Stomach (tissue), 4 donors: ENCODE data around the gene UPF1.

Experiments
- POLR2A ChIP-seq, 4 donors: fragments of 450-650 bp; IDR thresholded peaks; one replicate each; pipeline ENCODE4 v1.6.1; 2016; ENCODE audit warnings: antibody characterized with exemption in 4 of 4, control low read depth in 2 of 4, mild to moderate bottlenecking in 1 of 4, moderate library complexity in 1 of 4
- TF ChIP-seq, protein P1 (sequence below), 7 experiments: fragments of 450-650 bp in 4 of 7; fragments of 200-600 bp in 3 of 7; sonication (generic) in 3 of 7; IDR thresholded peaks; one replicate each; pipeline ENCODE4 v1.5.1; 2016 to 2019; ENCODE audit warnings: antibody characterized with exemption in 7 of 7, control low read depth in 2 of 7, mild to moderate bottlenecking in 1 of 7

- TF ChIP-seq, protein P1, sequence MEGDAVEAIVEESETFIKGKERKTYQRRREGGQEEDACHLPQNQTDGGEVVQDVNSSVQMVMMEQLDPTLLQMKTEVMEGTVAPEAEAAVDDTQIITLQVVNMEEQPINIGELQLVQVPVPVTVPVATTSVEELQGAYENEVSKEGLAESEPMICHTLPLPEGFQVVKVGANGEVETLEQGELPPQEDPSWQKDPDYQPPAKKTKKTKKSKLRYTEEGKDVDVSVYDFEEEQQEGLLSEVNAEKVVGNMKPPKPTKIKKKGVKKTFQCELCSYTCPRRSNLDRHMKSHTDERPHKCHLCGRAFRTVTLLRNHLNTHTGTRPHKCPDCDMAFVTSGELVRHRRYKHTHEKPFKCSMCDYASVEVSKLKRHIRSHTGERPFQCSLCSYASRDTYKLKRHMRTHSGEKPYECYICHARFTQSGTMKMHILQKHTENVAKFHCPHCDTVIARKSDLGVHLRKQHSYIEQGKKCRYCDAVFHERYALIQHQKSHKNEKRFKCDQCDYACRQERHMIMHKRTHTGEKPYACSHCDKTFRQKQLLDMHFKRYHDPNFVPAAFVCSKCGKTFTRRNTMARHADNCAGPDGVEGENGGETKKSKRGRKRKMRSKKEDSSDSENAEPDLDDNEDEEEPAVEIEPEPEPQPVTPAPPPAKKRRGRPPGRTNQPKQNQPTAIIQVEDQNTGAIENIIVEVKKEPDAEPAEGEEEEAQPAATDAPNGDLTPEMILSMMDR (IDR thresholded peaks at IDR 0.05): no peak
- no peak for TF ChIP-seq POLR2A (IDR thresholded peaks at IDR 0.05)
Observed at GRCh38 chr19:18782559-18783225, 49.1 kb upstream of the UPF1 start.
